Uterus (tissue), 2 donors: ENCODE results near the gene ITLN2.

ENCODE experiments used
- POLR2A ChIP-seq, 2 donors: fragments of 450-650 bp; IDR thresholded peaks; one replicate each; pipeline ENCODE4 v1.6.1; 2016; ENCODE audit warnings: antibody characterized with exemption in 2 of 2, mild to moderate bottlenecking in 1 of 2, moderate library complexity in 1 of 2
- TF ChIP-seq, protein P1 (sequence below), 4 experiments: fragments of 200-600 bp in 2 of 4; fragments of 450-650 bp in 2 of 4; sonication (generic) in 2 of 4; IDR thresholded peaks; one replicate each; pipeline ENCODE4 v1.5.1; 2016 to 2019; ENCODE audit warnings: antibody characterized with exemption in 4 of 4, mild to moderate bottlenecking in 2 of 4, moderate library complexity in 1 of 4

GRCh38 chr1:160953030-160953429, 1.6 kb downstream of the ITLN2 start:
- TF ChIP-seq POLR2A (IDR thresholded peaks at IDR 0.05), result no peak
- TF ChIP-seq, protein P1, sequence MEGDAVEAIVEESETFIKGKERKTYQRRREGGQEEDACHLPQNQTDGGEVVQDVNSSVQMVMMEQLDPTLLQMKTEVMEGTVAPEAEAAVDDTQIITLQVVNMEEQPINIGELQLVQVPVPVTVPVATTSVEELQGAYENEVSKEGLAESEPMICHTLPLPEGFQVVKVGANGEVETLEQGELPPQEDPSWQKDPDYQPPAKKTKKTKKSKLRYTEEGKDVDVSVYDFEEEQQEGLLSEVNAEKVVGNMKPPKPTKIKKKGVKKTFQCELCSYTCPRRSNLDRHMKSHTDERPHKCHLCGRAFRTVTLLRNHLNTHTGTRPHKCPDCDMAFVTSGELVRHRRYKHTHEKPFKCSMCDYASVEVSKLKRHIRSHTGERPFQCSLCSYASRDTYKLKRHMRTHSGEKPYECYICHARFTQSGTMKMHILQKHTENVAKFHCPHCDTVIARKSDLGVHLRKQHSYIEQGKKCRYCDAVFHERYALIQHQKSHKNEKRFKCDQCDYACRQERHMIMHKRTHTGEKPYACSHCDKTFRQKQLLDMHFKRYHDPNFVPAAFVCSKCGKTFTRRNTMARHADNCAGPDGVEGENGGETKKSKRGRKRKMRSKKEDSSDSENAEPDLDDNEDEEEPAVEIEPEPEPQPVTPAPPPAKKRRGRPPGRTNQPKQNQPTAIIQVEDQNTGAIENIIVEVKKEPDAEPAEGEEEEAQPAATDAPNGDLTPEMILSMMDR (IDR thresholded peaks at IDR 0.05), result no peak
